Omental fat pad (tissue), 4 donors: ENCODE data around the gene DTHD1. TPM values are rescaled to one million over a fixed set of nuclear protein-coding genes. Genes with fewer than 3 reads are reported as not detected.

Source experiments
- ATAC-seq: fragments of 150-250 bp; one replicate; pipeline ENCODE4 v1.9.1; 2016; ENCODE audit warnings: mild to moderate bottlenecking, moderate library complexity; ENCODE audit not compliant: low FRiP score
- DNase-seq: peaks from one replicate; pipeline ENCODE4 v3.0.0-alpha.2; 2019; ENCODE audit warnings: low spot score
- total RNA-seq, 4 donors: library from RNA; depleted of rRNA; stranded (reverse); fragments of >200 nt; gene quantifications; one replicate each; pipeline ENCODE4 v1.1.0, GENCODE V29; 2016
- TF ChIP-seq, protein P1 (sequence below), 3 donors: fragments of 450-650 bp; IDR thresholded peaks; one replicate each; pipeline ENCODE4 v1.5.1; 2016 to 2017; ENCODE audit warnings: antibody characterized with exemption in 3 of 3, mild to moderate bottlenecking in 3 of 3, moderate library complexity in 2 of 3

DTHD1 gene
- total RNA-seq, 4 donors from 2014 or later = 0.84 to 3.0 (median 1.2) TPM

DNA sequence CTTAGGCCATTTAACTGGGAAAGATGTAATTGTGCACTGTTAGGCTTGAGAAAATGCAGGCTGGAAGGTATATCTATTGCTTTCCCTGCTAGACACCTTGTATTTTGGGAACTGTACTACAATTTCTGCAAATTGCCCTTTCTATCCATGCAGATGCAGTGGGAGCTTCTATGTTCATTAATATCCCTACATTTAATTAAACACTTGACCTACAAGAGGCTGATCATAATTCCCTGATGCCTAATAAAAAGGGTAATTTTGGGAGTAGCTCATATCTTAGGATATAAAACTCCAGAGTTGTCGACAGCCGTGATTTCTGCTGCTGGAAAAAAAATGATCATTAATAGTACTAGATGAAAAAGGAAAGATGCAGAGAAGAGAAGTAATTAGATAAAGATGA, 19.7 kb downstream of the DTHD1 start:
- no peak for DNase-seq
- TF ChIP-seq, protein P1, sequence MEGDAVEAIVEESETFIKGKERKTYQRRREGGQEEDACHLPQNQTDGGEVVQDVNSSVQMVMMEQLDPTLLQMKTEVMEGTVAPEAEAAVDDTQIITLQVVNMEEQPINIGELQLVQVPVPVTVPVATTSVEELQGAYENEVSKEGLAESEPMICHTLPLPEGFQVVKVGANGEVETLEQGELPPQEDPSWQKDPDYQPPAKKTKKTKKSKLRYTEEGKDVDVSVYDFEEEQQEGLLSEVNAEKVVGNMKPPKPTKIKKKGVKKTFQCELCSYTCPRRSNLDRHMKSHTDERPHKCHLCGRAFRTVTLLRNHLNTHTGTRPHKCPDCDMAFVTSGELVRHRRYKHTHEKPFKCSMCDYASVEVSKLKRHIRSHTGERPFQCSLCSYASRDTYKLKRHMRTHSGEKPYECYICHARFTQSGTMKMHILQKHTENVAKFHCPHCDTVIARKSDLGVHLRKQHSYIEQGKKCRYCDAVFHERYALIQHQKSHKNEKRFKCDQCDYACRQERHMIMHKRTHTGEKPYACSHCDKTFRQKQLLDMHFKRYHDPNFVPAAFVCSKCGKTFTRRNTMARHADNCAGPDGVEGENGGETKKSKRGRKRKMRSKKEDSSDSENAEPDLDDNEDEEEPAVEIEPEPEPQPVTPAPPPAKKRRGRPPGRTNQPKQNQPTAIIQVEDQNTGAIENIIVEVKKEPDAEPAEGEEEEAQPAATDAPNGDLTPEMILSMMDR (IDR thresholded peaks at IDR 0.05) = no peak
- ATAC-seq = no peak

DNA sequence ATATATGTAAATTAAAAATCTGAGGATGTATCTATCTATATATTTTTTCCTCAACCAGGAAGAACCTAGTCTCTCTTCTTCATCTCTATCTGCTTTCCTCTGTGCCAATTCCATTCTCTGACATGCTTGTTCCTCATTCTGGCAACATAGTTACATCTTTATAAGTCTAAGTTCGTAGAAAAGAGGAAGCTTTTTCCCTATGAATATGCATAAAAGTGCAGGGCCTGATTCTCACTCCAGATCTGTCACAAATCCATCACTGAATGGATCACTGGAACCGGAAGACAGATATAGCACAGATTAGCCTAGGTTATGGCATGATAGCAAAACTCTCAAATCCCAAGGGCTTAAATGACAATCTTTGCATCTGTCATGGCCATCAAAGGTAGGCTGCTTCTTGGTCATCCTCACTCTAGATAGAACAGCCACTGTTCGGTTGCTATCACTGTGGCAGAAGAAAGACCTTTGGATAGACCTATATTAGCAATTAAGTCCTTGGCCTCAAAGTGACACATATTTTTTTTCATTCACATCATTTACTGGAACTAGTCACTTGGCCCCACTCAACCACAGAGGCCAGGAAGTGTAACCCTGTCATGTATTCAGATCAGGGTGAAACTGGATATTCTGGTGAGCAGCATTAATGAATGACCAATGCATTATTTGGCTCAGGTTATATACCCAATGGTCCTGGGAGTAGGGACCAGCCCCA, 22.2 kb downstream of the DTHD1 start:
- TF ChIP-seq, protein P1 (IDR thresholded peaks at IDR 0.05) = no peak
- DNase-seq (no peak), ATAC-seq (no peak)

DNA sequence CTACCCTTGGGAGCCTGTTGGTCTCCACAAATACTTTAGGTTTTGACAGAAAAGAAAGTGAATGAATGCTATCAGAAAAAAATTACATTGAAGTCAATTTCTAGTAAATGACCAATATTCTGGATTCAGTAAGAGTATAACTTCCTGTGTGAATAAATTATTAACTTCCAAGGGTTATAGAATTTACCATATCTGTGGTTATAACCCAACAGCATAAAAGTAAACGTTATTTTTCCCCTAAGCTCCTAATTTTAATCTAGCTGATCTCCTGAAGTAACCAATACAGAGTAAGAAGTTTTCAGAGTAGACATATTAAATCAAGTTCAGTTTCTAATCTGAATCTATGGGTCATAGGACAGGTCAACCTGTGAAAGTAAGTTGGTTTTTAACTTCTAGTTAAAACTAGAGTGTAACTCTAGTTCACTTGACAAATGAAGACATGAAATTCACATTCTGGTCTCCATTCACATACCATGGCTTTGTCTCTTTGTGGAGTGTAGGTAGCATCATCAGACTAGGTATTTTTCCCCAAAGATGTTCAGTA, 22.8 kb downstream of the DTHD1 start:
- TF ChIP-seq, protein P1 (IDR thresholded peaks at IDR 0.05) = no peak
- ATAC-seq = no peak
- no peak for DNase-seq

DNA sequence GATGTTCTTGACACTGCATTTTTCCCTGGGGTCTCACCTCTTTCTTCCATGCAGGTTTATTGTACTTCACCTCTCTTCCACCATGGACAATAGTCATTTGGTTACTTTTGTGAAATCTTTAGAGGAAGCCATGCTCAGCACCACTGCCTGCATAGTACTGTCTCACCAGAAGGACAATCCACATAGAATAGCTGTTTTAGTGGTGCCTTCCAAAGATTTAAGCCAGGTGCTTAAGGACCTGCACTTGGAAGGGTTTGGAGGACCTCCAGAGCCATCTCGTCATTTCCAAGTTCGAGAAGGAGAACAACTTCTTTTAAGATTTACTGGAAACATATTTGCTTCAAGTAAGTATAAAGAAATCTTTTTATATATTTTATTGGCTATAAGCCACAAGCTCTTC, 26.7 kb downstream of the DTHD1 start:
- DNase-seq (no peak), ATAC-seq (no peak)
- TF ChIP-seq, protein P1 (IDR thresholded peaks at IDR 0.05) = no peak

DNA sequence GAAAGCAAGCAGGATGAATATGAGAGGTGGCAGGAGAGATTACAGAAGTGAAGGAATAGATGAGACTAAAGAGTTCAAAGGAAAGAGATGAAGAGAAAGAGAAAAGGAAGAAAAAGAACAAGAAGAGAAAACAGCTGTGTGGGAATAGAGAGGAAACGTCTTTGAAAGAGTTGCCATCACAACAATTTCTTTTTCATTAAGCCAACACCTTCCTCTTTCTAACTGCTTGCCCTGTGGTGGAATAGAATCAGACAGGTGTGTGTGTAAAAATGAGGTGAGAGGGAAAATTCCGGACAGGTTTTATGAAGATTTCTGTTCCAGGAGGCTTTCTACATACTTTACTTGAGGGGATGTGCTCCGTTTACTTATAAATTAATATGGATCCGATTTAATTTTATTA, 28.8 kb downstream of the DTHD1 start:
- TF ChIP-seq, protein P1 (IDR thresholded peaks at IDR 0.05) = no peak
- no peak for DNase-seq
- ATAC-seq = no peak

DNA sequence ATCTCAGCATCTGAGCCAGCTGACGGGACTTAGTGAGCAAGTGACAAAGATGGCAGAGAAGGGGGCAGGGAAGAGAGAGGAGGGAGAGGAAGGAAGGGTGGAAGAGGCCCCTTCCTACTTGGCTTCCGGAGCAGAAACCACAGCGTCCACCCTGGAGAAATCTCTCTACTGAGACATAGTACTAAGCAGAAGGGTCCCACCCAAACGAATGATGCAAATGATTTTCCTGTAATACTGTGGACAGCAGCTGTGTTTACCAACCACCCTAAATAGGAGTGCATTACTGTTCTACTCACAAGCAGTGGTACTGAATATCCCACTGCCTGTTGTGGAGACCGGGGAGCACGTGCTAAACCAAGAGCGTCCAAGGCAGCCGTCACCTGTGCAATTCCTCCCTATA, 29.4 kb downstream of the DTHD1 start:
- ATAC-seq = no peak
- no peak for DNase-seq

More for the DNA sequence above, 29.4 kb downstream of the DTHD1 start:
- TF ChIP-seq, protein P1 (IDR thresholded peaks at IDR 0.05) = no peak
